ENCODE measurements around the gene PPARGC1A.

The PPARGC1A gene, protein sequence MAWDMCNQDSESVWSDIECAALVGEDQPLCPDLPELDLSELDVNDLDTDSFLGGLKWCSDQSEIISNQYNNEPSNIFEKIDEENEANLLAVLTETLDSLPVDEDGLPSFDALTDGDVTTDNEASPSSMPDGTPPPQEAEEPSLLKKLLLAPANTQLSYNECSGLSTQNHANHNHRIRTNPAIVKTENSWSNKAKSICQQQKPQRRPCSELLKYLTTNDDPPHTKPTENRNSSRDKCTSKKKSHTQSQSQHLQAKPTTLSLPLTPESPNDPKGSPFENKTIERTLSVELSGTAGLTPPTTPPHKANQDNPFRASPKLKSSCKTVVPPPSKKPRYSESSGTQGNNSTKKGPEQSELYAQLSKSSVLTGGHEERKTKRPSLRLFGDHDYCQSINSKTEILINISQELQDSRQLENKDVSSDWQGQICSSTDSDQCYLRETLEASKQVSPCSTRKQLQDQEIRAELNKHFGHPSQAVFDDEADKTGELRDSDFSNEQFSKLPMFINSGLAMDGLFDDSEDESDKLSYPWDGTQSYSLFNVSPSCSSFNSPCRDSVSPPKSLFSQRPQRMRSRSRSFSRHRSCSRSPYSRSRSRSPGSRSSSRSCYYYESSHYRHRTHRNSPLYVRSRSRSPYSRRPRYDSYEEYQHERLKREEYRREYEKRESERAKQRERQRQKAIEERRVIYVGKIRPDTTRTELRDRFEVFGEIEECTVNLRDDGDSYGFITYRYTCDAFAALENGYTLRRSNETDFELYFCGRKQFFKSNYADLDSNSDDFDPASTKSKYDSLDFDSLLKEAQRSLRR

DNA sequence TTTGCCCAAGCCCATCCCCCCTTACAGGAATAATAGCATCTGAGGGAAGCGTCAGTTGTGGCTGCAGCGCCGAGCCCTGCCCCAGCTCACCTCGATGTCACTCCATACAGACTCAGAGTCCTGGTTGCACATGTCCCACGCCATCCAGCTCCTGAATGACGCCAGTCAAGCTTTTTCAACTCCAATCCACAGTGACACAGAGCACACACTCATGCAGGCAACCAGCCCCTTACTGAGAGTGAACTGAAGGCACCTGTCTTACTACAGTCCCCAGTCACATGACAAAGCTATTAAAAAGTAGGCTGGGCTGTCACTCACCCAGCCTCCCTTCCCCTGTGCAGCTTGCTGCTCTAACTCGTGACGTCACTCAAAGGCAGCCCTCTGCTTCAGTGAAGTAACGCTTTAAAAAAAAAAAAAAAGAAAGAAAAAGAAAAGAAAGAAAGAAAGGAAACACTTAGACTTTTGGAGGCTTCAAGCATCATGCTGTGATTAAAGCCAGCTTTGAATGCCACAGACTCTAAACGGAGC, at the start of gene PPARGC1A:
PPARGC1A (minus strand) TSS at position 234 of the 528 bp plus-strand sequence; CDS start at position 144, 90 bp downstream.
- in situ Hi-C loops (cut with MboI; ENCODE audit: low pct_unique_long_range_greater_than_20kb, low sequenced_read_pairs) = no loop called here

DNA sequence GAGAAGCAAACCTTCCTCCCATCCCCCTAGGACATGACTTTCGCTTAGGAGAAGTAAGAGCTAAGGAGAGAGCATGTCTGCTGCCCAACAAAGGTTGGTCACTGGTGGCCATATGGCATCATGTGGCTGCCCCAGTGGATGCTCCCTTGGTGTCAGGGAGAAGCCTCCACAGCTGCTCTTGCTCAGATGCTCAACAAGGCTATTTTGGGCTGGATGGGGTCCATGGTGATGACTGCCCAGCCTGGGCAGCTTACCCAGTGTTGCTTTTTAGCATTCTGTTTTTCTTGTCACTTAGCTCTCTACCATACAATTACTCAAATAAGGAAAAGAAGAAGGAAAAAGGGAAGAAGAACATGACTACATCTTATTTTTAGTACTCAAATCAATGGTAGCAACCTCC, 48.9 kb upstream of the PPARGC1A start:
- no peak for DNase-seq
- in situ Hi-C loops (cut with MboI; ENCODE audit: low pct_unique_long_range_greater_than_20kb, low sequenced_read_pairs) = no loop called here

More for the DNA sequence above, at the start of gene PPARGC1A:
- no peak for DNase-seq

DNA sequence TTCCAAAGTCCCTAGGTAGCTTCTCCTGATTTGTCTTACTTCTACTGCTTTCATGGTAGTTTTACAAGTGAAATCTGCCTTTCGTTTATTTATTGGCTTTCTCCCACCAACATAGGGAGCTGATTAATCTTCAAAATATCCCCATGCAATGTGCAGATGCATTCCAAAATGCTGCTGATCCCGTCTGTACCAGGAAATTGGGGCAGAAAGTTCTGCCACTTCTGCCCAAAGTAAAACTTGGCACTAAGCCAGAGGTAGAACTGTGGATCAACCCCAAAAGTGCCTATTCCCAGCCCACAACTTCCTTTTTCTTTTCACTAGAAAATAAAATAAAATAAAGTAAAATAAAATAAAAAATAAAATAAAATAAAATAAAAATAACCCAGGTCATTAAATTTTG, 47.3 kb upstream of the PPARGC1A start:
- no peak for DNase-seq
- in situ Hi-C loops (cut with MboI; ENCODE audit: low pct_unique_long_range_greater_than_20kb, low sequenced_read_pairs) = no loop called here

DNA sequence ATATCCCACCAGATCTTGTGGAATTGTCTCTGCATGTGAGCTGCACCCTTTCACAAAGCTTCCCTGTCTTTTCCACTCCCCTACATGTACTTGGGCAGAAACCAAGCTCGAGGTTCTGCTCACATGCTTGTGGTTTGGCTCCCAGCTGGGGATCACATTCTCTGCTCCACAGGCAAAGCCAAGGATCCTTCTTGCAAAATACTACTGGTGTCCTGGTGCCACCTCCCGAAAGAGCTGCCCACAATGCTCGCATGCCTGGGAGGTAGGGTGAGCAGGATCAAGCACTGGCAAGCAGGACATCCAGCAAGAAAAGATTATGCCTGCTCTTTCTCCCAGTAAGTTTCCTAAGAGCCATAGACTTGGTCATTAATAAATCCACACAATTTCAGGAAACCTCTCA, 45.1 kb upstream of the PPARGC1A start:
- DNase-seq = no peak

DNA sequence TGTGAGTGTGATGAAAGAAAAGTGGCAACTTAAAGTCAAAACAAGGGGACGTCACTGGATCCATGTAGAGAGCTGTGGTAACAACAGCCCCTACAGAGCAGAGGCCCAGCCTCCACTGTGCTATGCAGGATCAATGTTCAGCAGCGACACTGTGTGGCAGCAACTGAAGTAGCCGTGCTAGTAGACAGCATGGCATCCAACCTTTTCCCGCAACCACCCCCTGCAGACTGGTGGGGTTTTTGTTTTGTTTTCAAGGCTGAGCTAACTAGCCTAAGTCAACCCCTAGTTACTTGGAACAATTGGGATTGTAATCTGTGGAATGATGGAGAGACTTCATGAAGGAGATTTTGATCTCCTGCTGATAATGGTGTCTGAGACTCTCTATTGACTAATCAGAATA, 44.4 kb upstream of the PPARGC1A start:
- in situ Hi-C loops (cut with MboI; ENCODE audit: low pct_unique_long_range_greater_than_20kb, low sequenced_read_pairs) = no loop called here

More for the DNA sequence above, 45.1 kb upstream of the PPARGC1A start:
- in situ Hi-C loops (cut with MboI; ENCODE audit: low pct_unique_long_range_greater_than_20kb, low sequenced_read_pairs) = no loop called here

DNA sequence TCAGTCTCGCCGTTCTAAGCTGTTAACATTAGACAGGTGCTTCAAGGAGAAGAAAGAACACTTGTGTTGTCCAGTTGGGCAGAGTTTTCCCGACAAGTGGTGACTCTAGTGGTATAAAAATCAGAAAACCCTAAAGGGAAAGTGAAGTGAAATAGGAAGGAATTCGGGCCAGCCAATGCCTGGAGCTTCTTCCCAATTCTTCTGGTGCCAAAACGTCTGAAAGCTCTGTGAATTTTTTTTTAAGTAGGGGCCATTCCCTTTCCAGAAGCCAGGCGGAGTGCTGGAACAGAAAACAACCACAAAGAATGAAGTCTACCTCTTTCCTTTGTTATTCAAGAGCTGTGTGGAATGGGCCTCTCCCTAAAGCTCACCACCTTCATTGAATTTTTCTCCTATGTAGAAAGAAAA, 43.1 kb upstream of the PPARGC1A start:
- in situ Hi-C loops (cut with MboI; ENCODE audit: low pct_unique_long_range_greater_than_20kb, low sequenced_read_pairs) = no loop called here
- no peak for DNase-seq

More for the DNA sequence above, 44.4 kb upstream of the PPARGC1A start:
- no peak for DNase-seq

DNA sequence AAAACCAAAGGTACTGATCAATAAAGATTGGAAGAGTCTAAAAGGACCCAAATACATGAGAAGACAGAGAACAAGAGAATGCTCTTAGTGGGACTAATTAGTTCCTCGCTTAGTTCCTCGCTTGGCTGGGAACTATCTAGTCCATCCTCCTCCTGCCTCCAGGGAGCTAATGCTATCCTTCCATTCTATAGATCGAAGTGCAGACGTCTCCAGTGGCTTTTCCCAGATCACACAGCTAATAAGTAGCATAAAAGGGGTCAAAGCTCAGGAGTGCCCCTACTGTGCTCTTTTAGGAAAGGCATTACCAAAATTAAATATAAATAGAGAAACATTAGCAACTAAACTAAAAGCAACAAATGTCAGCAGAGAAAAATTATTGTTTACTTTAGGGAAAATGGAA, 42.3 kb upstream of the PPARGC1A start:
- no peak for DNase-seq
- in situ Hi-C loops (cut with MboI; ENCODE audit: low pct_unique_long_range_greater_than_20kb, low sequenced_read_pairs) = no loop called here

DNA sequence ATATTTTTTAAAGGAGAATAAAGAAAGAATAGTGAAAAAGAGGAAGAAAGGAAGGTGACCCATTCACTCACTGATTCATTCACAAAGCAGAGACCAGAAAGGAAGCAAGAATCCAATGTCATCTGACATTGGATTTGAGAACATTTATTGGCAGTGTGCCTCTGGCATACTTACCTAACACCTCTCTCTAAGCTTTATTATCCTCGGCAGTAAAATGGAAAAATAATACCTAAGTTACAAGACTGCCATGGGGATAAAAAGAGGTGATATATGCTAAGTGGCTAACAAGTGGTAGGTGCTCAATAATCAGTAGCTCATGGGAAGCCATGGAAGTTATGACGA, 41.6 kb upstream of the PPARGC1A start:
- in situ Hi-C loops (cut with MboI; ENCODE audit: low pct_unique_long_range_greater_than_20kb, low sequenced_read_pairs) = no loop called here

DNA sequence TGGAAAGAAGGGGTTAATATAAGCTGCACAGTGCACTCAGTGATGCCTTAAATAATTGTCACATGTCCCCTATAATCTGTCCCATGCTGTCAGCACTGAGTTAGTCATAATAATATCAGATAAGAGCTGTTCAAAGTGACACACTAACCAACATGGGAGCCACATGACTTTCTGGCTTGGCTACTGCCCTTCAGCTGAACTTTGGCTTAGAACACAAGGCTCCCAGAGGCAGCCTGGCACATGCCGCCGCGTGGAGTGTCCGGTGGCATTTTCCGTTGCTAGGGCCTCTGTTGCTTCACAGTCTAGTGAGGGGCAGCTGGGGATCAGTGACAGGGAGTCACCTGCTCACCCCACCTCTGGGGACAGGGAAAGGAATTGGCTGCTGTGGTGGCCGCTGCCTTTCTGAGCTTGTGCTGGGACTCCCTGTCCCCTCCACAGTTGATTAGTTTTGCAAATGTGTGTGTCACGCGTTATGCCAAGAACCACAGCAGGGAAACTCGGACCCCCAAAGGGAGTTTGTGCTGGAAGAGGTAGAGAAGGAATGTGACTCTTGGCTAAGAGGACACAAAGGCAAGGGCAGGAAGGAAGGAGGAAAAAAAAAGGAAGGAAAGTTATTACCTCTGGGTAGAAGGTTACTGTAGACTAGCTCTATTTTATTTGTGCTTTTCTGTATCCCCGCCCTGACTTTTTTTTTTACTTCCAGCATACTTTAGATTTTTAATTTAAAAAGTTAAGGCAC, 41.1 kb upstream of the PPARGC1A start:
- in situ Hi-C loops (cut with MboI; ENCODE audit: low pct_unique_long_range_greater_than_20kb, low sequenced_read_pairs) = no loop called here
- no peak for DNase-seq

More for the DNA sequence above, 41.6 kb upstream of the PPARGC1A start:
- DNase-seq = no peak

DNA sequence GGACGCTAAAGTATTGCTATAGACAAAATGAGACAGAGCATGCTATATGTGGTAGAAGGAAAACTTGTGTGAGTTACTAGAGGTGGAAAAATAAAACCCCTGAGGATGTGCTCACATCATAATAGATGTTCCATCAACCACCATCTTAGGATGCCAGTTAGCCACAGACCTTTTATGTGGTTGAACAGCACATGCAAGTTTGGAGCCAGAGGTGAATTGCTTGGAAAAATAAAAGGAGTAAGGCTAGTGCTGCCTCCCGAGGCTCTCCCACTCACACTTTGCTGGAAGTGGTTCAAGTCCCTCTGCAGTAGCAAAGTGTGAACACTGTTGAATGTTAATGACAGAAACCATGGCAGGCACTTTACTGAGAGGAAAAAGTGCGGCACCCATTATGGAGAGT, 39.4 kb upstream of the PPARGC1A start:
- no peak for DNase-seq
- in situ Hi-C loops (cut with MboI; ENCODE audit: low pct_unique_long_range_greater_than_20kb, low sequenced_read_pairs) = no loop called here

DNA sequence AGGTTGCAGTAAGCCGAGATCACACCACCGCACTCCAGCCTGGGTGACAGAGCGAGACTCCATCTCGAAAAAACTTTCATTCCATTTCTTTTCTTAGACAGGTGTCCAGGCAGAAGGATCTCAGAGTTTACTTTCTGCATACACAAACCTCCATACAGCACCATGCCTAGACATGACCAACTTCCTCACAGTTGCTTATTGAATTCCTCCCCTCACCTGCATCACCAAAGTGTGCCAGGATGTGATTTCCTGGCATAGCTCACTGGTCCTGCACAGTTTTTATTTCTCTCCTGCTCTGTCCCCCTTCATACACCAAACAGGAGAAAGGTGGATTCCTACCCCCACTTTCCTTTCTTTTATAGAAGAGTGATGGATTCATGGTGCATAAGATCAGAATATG, 34.7 kb upstream of the PPARGC1A start:
- DNase-seq = no peak
- in situ Hi-C loops (cut with MboI; ENCODE audit: low pct_unique_long_range_greater_than_20kb, low sequenced_read_pairs) = no loop called here

DNA sequence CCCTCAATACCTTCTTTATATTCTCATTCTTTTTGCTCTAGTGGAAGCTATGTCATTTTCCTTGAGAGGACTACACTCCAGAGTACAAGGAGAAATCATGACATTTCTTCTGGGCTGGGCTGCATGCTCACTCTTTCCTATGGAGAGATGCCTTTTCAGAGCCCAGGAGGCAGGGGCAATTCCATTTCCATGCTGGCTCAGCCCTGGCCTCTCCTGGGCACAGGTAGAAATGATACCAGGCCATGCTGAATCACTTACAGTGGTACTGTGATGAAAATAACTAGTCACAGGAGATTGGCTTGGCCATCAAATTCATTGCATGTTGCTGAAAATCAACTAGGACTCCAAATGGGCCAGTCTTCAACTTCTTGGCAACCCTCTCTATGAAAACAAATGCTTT, 34.0 kb upstream of the PPARGC1A start:
- in situ Hi-C loops (cut with MboI; ENCODE audit: low pct_unique_long_range_greater_than_20kb, low sequenced_read_pairs) = no loop called here

DNA sequence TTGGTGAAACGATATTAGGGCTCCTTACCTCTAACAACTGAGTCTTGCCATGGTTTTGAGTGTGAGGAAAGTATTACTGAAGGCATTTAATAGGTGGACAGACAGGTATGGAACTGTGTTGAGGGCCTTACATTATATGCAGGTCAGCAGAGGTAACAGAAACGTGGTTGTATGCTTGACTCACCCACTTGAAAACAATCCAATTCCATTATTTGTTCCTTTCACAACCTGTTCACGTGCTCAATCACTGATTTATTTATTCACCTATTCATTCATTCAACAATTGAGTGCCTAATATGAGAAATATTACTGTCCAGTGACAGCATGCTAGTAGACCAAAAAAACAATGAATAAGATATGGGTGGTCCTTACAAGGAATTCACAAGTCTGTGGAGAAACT, 33.3 kb upstream of the PPARGC1A start:
- in situ Hi-C loops (cut with MboI; ENCODE audit: low pct_unique_long_range_greater_than_20kb, low sequenced_read_pairs) = no loop called here
- no peak for DNase-seq

More for the DNA sequence above, 34.0 kb upstream of the PPARGC1A start:
- DNase-seq = no peak

DNA sequence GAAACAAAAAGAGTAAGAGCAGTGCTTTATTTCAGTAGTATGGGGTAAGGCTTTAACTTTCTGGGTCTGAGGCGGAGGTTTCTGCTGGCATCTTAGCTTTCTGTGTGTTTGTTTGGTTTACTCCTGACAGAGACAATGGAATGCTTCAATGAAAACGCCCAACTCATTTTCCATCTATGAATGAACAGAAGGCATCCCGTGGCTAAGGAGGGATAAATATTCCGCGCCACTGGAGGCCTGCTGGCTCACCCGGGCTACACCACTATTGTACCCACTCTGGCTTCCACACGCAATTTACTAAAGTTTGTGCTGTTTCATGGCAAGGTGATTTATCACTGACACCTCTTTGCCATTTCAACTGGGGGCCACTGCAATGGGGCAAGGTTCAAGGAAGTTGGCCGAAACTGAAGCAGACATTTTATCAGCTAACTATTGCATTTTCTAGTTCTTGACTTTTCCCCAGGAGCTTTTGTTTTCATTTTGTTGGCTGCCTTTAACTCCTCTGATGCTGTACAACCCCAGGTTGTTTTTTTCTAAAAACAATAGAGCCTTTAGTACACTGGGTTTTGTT, 32.8 kb upstream of the PPARGC1A start:
- in situ Hi-C loops (cut with MboI; ENCODE audit: low pct_unique_long_range_greater_than_20kb, low sequenced_read_pairs) = no loop called here
- no peak for DNase-seq

DNA sequence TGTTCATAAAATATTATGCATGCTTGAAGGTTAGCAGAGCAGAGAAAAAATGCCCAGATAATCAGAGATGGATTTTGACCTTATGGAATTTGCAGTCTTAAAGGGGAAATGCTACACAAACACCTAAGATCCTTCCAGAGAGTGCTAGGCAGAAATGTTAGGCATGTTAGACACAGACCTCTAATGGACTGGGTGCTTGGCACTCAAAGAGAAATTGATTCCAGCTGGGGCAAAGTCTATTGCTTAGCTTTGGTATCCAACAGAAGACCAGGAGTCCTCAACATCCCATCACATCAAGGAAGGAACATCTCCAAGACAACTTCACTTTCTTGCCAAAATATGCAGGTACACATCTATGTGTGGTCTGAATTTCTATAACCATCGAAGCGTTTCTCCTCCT, 32.2 kb upstream of the PPARGC1A start:
- in situ Hi-C loops (cut with MboI; ENCODE audit: low pct_unique_long_range_greater_than_20kb, low sequenced_read_pairs) = no loop called here
- no peak for DNase-seq

DNA sequence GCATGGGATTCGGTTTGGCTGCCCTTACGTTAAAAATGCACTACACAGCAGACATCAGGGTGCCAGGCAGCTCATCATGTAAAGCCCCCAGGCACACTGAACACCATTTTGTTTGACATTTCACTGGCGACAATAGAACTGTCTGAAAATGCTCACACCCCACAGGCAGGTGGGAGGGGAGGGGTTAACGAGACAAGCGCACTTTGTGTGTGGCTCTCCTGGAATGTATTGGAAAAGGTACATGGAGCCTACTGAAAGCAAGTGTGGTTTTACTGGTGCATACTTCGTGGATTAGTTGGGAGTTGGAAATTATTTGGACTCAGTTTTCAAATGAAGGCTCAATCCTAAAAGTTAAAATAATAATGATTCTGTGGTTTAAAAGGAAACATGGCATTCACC, 31.6 kb upstream of the PPARGC1A start:
- DNase-seq = no peak
- in situ Hi-C loops (cut with MboI; ENCODE audit: low pct_unique_long_range_greater_than_20kb, low sequenced_read_pairs) = no loop called here

DNA sequence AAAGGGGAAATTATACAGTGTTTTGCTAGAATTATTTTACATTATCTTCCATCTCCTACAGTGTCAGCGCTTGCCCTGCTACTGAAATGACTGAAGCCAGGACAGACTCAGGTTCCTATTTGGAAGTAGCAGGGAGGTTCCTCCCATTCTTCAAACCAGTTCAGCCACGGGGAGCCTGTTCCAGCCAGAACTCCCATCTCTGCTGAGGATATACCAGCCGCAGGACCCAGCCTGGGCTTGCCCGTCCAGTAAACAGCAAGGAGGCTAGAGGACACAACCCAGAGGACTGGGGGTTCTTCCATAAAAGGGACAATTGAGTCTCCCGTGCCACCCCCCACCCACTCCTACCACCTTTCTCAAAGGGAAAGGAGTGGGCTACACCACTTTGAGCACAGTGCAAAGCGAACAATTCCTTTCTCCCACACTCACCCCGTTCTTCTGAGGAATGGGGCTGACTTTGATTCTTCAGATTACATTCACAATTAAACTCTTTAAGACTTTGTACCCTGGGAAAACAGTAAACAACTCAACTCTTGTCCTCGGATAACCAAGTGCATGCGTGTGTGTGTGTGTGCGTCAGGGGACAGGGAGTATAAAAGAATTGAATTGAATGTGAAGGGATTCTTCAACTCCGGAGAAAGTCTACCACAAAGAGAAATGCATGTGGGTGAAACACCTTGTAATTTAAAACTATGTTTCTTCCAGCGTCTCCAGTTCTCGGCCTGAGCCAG, 31.0 kb upstream of the PPARGC1A start:
- in situ Hi-C loops (cut with MboI; ENCODE audit: low pct_unique_long_range_greater_than_20kb, low sequenced_read_pairs) = no loop called here
- no peak for DNase-seq

DNA sequence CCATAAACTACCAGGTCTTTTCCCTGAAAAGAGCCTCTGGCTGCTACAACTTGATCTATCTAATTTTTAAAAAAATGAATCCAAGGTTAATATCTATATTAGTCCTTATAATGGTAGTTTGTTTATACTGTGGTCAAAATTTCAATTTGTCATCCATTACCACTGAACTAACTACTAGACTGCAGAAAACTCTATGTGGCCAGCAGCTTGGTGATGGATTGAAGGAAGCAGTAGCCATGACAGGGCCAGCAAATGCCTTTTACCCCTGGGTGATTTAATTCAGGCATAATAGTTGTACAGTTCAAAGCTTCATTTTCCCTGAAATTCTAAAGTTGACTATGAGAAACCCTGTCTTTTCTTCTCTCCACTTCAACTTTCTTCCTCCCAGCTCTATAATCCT, 30.4 kb upstream of the PPARGC1A start:
- no peak for DNase-seq
- in situ Hi-C loops (cut with MboI; ENCODE audit: low pct_unique_long_range_greater_than_20kb, low sequenced_read_pairs) = no loop called here

DNA sequence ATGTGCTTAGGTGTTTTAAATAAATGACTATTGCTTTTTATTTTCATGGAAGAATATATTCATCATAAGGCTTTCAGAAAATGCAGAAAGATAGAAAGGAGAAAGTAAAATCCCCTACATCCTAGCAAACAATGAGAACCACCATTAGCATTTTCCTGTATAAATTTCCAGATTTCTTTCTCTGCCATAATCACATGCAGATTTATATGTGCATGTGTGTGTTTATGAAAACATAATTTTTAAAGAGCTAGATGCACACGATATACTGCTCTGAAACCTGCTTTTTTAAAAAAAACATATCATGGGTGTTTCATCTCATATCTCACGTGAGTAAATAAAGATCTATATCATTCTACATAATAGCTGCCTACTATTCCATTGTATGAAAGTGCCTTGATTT, 26.4 kb upstream of the PPARGC1A start:
- in situ Hi-C loops (cut with MboI; ENCODE audit: low pct_unique_long_range_greater_than_20kb, low sequenced_read_pairs) = no loop called here
- no peak for DNase-seq

Data from KBM-7 (cell line).